Regular cardiac myocyte (primary cell): ENCODE data around the gene TMOD2. TPM values are rescaled to one million over a fixed set of nuclear protein-coding genes. Genes with fewer than 3 reads are reported as not detected.

Source experiments
- total RNA-seq: library from RNA; depleted of rRNA; stranded (reverse); fragments of >200 nt; gene quantifications from 2 replicates; pipeline ENCODE4 v1.2.3, GENCODE V29; 2014

TMOD2 gene
- total RNA-seq, result 4.4 and 7.9 TPM in 2 replicates

GRCh38 chr15:51750792-51751696, at the start of gene TMOD2:
Gene TMOD2, plus strand, starts transcription at chr15:51751597. Its CDS starts 14,845 bp downstream, at chr15:51766442.

GRCh38 chr15:51737522-51738305, 13.7 kb upstream of the TMOD2 start, which contains the start of gene LYSMD2:
Gene LYSMD2, minus strand, starts transcription at chr15:51737655. Its CDS starts 33 bp downstream, at chr15:51737622.

DNA sequence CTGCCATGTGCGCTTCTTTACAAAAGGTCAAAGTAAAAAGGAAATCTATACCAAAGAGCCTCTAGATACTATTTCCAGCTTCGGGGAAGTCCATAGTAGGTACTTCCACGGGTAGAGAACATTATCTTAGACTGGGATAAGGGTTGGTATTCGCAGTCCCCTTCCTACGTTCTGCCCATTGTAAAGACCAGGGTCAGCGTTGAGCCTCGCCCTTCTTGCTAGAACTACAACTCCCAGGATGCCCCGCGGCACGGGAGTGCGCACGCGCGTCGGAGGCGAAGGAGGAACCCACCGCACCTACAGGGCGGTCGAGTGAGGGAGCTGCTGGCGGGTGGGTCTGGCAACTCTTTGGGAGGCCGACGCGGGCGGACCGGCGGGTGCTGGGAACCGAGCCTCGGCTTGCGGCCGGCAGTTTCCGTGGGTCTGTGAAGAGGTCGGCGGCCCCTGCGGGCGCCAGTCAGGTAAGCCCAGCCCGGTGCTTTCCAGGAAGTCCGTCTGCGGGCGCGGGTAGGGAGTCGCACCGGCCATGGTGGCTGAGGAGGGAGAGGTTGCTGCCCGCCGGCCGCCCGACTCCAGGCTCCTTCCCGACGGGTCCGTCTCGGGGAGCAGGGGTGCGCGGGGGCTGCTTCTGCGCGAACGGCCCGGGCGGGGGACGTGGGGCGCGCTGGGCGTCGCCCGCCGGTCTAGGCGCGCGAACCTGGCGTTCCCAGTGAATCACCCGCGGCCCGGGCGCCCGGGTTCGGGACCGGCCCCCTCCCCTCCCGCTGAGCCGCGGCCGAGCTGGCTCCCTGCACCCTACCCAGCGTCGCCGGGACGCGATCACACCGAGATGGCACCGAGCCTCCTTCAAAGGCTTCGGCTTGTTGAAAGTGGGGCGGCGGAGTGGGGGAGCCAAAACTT, 78.2 kb downstream of the TMOD2 start, which contains the start of gene TMOD3:
Gene TMOD3, plus strand, starts transcription at position 278 of the 900 bp plus-strand sequence. CDS start 33,232 bp downstream, outside the sequence.

Other genes with a start within 250 kb of the TMOD2 start
- gene DMXL2, start 128.8 kb upstream of the TMOD2 start, total RNA-seq, result 11.7 and 28.5 TPM in 2 replicates
- gene SCG3, start 70.1 kb upstream of the TMOD2 start, total RNA-seq, result not detected in 2 replicates
- 5.6 and 6.2 TPM in 2 replicates for gene LYSMD2, start 13.9 kb upstream of the TMOD2 start, total RNA-seq
- 42.6 and 46.4 TPM in 2 replicates for gene TMOD3, start 78.1 kb downstream of the TMOD2 start, total RNA-seq
- gene LEO1, start 220.2 kb downstream of the TMOD2 start, total RNA-seq, result 28.2 and 40.3 TPM in 2 replicates